Thyroid gland (tissue), 4 donors: Measurements from ENCODE around the gene IFT57. TPM values are rescaled to one million over a fixed set of nuclear protein-coding genes. Genes with fewer than 3 reads are reported as not detected.
A peak's percentile ranks its signal among the peaks of the same experiment; 100 is the strongest.

Experiments
- DNase-seq, 2 donors: peaks; one replicate each; pipeline ENCODE4 v3.0.0-alpha.2; 2019
- H3K27ac ChIP-seq, 3 donors: fragments of 200-600 bp; sonication (generic); 1 replicate in 2 of 3; 2 replicates in 1 of 3; pipeline ENCODE4 v1.5.1; 2016 to 2019; ENCODE audit warnings: mild to moderate bottlenecking in 1 of 3, moderate library complexity in 1 of 3
- H3K27me3 ChIP-seq: fragments of 200-600 bp; sonication (generic); one replicate; pipeline ENCODE4 v1.5.1; 2019
- H3K36me3 ChIP-seq, 2 donors: fragments of 200-600 bp; sonication (generic); one replicate each; pipeline ENCODE4 v1.5.1; 2016 to 2019
- H3K4me1 ChIP-seq, 2 donors: fragments of 200-600 bp; sonication (generic); one replicate each; pipeline ENCODE4 v1.5.1; 2017 to 2019
- H3K4me3 ChIP-seq, 3 donors: fragments of 200-600 bp; sonication (generic); replicated peaks in 1 of 3; 1 replicate in 2 of 3; 2 replicates in 1 of 3; pipeline ENCODE4 v1.5.1; 2016; ENCODE audit warnings: mild to moderate bottlenecking in 1 of 3
- H3K9me3 ChIP-seq: fragments of 200-600 bp; sonication (generic); one replicate; pipeline ENCODE4 v1.5.1; 2017
- POLR2A ChIP-seq, 2 donors: fragments of 450-650 bp; IDR thresholded peaks; one replicate each; pipeline ENCODE4 v1.6.1; 2017; ENCODE audit warnings: antibody characterized with exemption in 2 of 2, mild to moderate bottlenecking in 2 of 2, moderate library complexity in 1 of 2
- WGBS, 2 donors: methylation state at CpG; one replicate each; pipeline ENCODE4 v1.1.5; 2017; 5-methylcytosine and 5-hydroxymethylcytosine counted together
- intact Hi-C: fragments of 100-400 bp; cut with DNase I; formaldehyde crosslinking; loops from one replicate; pipeline ENCODE4 v1.15.1; 2023
- total RNA-seq, 4 donors: library from RNA; depleted of rRNA; stranded (reverse); fragments of >200 nt; gene quantifications; one replicate each; pipeline ENCODE4 v1.2.3, GENCODE V29; 2016
- TF ChIP-seq, protein P1 (sequence below), 6 experiments: fragments of 200-600 bp in 3 of 6; fragments of 450-650 bp in 3 of 6; sonication (generic) in 3 of 6; IDR thresholded peaks; one replicate each; pipeline ENCODE4 v1.5.1; 2016 to 2019; ENCODE audit warnings: antibody characterized with exemption in 6 of 6, mild to moderate bottlenecking in 2 of 6, inconsistent platforms in 1 of 6, moderate library complexity in 1 of 6

The IFT57 gene
- total RNA-seq, 4 donors from 2014 or later = 80.1 to 139 (median 87.4) TPM

DNA sequence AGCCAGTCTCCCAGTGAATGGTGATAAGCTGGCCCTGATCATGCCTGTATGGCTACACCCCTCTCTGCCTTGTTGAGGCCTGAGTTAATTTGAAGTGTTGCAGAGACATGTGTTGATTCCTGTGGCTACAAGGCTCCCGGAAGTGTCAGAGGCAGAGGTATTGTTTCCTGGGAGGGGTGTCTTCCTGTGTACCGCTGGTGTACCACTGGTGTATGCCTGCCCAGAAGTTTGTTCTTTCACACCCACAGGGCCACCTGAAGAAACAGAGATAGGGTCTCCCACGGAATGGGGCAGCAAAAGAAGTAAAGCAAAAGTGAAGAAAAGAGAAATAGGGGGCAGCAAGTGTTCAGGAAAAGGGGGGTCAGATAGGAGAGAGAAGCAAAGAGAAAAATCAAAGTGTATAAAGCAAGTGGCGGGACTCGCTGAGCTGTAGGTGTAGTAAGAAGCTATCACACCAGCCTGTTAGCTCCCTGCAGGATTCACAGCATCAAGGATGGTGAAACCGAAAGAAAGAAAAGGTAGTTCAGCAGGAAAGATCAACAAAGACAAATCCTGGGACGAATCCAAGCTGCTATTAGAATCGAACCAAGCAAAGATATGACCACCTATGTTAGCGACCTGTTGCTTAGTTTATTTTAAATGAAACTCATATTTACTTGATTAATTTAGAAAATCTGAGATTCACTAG is 94.8 kb downstream of the IFT57 start:
- Histone ChIP-seq H3K9me3 (no peaks in the 10 kb centered on the region), H3K27me3 (no peaks in the 10 kb centered on the region), H3K4me1 (peaks cover 16 to 23% of the 10 kb centered on the region in 2 donors), H3K27ac (no peak overlapping the region), H3K36me3 (no peaks in the 10 kb centered on the region), H3K4me3 (no peak overlapping the region)
- 74 to 78% methylated on average over 9 of the region's 9 CpGs for WGBS, 2 donors
- DNase-seq = no peak
- TF ChIP-seq, protein P1, sequence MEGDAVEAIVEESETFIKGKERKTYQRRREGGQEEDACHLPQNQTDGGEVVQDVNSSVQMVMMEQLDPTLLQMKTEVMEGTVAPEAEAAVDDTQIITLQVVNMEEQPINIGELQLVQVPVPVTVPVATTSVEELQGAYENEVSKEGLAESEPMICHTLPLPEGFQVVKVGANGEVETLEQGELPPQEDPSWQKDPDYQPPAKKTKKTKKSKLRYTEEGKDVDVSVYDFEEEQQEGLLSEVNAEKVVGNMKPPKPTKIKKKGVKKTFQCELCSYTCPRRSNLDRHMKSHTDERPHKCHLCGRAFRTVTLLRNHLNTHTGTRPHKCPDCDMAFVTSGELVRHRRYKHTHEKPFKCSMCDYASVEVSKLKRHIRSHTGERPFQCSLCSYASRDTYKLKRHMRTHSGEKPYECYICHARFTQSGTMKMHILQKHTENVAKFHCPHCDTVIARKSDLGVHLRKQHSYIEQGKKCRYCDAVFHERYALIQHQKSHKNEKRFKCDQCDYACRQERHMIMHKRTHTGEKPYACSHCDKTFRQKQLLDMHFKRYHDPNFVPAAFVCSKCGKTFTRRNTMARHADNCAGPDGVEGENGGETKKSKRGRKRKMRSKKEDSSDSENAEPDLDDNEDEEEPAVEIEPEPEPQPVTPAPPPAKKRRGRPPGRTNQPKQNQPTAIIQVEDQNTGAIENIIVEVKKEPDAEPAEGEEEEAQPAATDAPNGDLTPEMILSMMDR (IDR thresholded peaks at IDR 0.05) = no peak
- TF ChIP-seq POLR2A (IDR thresholded peaks at IDR 0.05) = no peak
- intact Hi-C loops = no loop called here

DNA sequence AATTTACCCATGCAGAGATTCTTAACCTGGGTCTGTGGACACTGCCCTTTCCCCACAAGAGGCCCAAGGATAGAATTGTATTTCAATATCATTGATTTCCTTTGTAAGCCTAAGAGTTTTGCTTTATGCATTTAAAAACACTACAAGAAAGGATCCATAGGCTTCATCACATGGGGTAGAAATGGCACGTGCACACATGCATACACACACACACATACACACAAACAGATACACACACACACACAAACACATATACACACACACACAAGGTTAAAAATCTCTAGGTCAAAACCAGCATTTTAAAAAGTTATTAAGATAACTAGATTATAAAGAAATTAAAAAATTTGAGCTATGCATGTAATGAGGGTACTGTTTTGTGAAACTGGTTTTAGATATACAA is 95.9 kb downstream of the IFT57 start:
- DNase-seq = no peak
- no peak for TF ChIP-seq POLR2A (IDR thresholded peaks at IDR 0.05)
- TF ChIP-seq, protein P1 (IDR thresholded peaks at IDR 0.05) = no peak
- Histone ChIP-seq H3K4me1 (peaks cover 13 to 23% of the 10 kb centered on the region in 2 donors), H3K4me3 (no peak overlapping the region), H3K27me3 (no peaks in the 10 kb centered on the region), H3K9me3 (no peaks in the 10 kb centered on the region), H3K27ac (no peak overlapping the region), H3K36me3 (no peaks in the 10 kb centered on the region)
- 84 to 98% methylated on average over 1 of the region's 1 CpG for WGBS, 2 donors
- intact Hi-C loops = no loop called here

DNA sequence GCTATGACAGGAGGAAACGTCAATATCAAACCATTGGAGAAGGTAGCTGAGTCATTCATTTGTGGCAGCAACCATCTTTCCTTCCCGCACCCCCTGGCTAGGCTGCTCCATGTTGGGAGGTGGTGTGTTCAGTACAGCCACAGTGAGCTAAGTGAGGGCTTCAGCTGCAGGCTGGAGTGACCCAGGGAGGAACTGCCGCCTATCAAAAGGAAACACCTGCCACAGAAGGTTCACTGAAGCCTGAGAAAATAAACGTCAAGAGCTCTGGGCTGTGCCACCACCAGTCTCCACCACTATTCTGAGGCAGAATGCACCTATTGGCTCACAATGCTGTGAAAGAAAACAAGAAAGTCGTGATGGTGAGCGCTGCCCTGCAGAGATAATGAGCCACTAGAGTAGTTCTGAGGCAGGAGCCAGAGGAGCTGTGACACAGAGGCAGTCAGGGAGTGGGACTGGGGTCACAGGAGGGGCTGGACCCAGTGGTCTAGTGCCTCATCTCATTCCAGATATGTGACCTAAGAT is 96.6 kb downstream of the IFT57 start:
- intact Hi-C loops = no loop called here

DNA sequence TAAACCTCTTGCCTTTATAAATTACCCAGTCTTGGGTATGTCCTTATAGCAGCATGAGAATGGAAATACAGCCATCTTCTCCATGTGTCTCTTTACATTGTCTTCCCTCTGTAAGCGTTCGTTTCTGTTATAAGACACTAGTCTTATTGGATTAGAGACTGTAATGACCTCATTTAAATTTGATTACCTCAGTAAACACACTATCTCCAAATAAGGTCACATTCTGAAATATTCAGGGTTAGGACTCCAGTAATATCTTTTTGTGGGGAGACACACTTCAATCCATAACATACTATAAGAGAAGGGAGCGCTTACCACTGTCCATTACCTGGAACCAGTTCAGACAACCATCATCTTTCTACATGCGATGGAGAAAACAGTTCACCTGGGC is 97.1 kb downstream of the IFT57 start:
- Histone ChIP-seq H3K27me3 (no peaks in the 10 kb centered on the region), H3K4me1 (peaks cover 13 to 23% of the 10 kb centered on the region in 2 donors), H3K4me3 (no peak overlapping the region), H3K36me3 (no peaks in the 10 kb centered on the region), H3K9me3 (no peaks in the 10 kb centered on the region), H3K27ac (peak overlapping the region in 1 of 3 donors; percentile 18)
- no peak for DNase-seq
- TF ChIP-seq, protein P1 (IDR thresholded peaks at IDR 0.05) = no peak
- no peak for TF ChIP-seq POLR2A (IDR thresholded peaks at IDR 0.05)
- intact Hi-C loops = no loop called here
- WGBS, 2 donors = 90 to 93% methylated on average over 4 of the region's 4 CpGs

More for the DNA sequence above, 96.6 kb downstream of the IFT57 start:
- Histone ChIP-seq H3K27me3 (no peaks in the 10 kb centered on the region), H3K36me3 (no peaks in the 10 kb centered on the region), H3K4me1 (peaks cover 13 to 23% of the 10 kb centered on the region in 2 donors), H3K27ac (peak overlapping the region in 1 of 3 donors; percentile 18), H3K9me3 (no peaks in the 10 kb centered on the region), H3K4me3 (no peak overlapping the region)
- TF ChIP-seq POLR2A (IDR thresholded peaks at IDR 0.05) = peak in 1 of 2 donors; percentile 11
- TF ChIP-seq, protein P1 (IDR thresholded peaks at IDR 0.05) = peak in 1 of 6 experiments; percentile 14
- peak; percentile 51 to 56 for DNase-seq
- 30 to 36% methylated on average over 6 of the region's 6 CpGs for WGBS, 2 donors
